HG02571 (cell line): Measurements from ENCODE around the gene RFLNA.
"Not testable (repeated sequence)": the region's sequence is repeated elsewhere in the genome, so short reads cannot be mapped to it uniquely, and the experiment has no call there.

Experiments used
- ATAC-seq: cut with Tn5 transposase; IDR thresholded peaks from one replicate; pipeline ENCODE4 v1.9.1; 2021; ENCODE audit warnings: mild to moderate bottlenecking, moderate library complexity; ENCODE audit not compliant: unreplicated experiment

RFLNA gene

DNA sequence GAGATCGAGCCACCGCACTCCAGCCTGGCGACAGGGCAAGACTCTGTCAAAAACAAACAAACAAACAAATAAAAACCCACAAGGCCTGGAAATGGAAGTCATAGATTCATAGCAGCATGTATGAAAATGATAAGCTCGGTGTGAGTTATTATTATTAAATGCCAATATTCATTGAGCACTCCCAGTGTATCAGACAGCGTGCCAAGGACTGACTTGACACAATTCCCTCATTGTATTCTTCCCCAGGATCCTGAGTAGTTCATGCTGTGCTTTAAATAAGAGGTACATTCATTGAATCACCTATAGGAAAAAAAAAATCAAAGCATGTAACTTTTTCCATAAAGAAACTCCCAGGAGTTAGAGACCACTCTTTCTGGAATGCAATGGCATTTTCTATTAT is 12.6 kb upstream of the RFLNA start:
- ATAC-seq, result no peak

DNA sequence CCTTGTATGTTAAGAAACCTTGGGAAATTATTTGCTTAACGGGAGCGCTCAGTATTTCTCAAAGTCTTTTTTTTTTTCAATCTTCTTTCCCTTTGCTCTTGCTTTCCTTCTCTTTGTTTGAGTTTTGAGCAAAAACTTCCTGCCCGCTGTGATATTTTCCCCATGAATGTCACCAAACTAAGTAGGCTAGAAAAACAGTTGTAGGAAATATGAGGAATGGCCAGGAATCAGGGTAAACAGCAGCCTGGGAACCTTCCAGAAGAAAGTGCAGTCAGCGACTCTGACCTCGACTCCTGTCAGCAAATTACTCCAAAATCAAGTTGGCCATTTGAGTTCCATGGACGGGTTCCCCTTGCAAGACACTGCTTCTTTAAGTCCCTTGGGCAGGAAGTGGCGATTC is 11.6 kb upstream of the RFLNA start:
- no peak for ATAC-seq

DNA sequence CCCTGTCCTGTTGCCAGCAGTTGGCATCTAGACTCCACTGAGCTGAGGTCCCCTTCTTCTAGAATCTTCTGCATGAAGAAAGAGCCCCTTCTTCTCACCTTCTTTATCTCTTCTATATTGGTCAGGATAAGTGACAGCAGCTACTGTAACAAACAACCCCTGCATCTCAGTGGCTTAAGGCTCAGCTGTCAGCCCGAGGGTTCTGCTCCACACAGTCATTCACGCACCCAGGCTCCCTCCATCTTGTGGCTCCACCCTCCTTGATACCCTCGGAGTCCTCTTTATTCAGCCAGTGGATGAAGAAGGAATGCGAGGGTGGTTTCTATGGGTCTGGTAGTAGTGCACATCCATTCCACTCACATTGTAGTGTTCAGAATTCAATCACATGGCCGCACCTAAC is 10.5 kb upstream of the RFLNA start:
- ATAC-seq, result no peak

DNA sequence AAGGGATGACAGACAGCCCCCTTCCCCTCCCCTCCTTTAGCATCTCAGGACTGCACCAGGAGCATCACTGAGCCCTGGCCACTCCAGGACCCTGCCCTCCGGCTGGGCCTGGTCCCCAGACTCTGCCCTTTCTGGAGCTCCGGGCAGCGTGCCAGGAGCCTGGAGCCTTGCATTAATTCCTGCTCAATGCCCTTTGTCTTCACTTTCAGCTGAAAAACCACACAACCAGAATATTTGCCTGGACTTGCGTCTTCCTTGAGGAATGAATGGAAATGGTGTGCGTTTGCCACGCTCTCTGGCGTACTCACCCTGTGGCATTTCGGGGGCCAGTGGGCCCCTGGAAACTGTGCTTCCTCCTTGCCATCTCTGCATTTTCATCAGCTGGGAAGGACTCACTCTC is 8.5 kb upstream of the RFLNA start:
- no peak for ATAC-seq

DNA sequence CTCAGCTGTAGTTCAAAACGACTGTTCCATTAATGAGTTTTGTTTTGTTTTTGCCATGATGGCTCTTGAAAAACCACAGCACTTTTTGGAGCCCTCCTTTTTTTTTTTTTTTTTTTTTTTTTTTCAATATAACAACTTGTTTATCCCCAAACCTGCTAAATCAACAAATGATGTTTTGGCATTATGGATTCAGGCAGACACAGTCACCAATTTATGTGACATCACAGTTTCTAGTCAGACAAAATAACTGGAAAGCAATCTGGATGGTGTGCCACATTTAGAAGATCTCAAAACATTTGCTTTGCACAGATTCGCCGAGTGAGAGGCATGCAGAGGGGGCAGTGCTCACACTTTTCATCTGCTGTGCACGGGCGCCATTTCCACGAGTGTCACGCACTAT is 7.9 kb upstream of the RFLNA start:
- ATAC-seq, result no peak

DNA sequence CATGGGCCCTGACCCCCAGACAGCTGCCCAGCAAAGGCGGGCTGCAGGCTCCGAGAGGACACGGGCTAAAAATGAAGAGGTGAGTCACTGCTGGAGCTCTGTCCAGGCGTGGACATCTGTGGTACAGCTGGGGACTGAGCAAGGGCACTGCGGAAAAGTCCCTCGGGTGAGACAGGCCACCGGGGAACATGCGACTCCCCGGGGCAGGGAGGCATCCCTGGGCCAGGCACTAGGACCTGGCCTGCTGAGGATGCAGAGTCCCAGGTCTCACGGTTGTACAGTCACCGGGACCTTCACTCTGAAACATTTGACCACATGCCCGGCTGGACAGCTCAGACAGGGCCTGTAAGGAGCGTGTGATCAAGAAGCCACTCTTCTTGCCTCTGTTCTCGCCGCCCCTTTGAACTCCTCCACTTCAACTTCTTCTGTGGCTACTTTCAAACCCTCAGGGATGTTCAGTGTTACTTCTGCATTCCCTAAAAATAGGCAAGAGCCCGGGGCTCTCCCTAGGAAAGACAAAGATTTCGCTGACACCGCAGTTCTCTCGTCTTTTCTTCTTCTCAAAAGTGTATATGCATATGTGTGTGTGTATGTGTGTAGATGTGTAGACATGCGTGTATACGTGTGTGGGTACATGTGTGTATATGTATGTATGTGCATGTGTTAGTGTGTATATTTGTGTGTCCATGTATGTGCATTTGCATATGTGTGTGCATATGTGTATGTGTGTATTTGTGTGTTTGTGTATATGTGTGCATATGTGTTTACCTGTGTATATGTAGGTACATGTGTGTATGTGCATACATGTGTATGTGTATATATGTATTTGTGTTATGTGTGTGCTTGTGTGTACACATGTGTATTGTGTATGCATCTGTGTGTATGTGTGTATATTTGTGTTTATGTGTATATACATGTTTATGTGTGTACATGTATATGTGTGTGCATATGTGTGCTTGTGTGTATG is 5.0 kb upstream of the RFLNA start:
- ATAC-seq, result no peak

DNA sequence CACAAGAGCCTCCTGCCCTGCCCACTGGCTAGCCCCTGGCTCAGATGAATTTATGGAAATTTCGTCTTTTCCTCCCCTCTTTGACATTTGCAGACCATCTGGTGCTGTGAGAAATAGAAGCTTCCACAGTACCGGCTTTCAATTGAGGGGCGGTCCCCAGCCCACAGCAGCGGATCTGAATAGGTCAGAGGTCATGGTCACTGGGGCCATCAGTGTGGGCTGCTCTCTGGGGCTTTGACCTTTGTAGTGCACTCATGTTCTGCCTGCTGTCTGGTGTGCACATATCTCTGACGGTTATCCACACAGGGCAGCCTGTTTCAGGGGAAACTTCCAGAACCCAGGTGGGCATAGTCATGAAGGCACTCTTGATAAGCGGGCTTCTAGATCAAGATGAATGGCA is 2.5 kb upstream of the RFLNA start:
- ATAC-seq, result no peak

DNA sequence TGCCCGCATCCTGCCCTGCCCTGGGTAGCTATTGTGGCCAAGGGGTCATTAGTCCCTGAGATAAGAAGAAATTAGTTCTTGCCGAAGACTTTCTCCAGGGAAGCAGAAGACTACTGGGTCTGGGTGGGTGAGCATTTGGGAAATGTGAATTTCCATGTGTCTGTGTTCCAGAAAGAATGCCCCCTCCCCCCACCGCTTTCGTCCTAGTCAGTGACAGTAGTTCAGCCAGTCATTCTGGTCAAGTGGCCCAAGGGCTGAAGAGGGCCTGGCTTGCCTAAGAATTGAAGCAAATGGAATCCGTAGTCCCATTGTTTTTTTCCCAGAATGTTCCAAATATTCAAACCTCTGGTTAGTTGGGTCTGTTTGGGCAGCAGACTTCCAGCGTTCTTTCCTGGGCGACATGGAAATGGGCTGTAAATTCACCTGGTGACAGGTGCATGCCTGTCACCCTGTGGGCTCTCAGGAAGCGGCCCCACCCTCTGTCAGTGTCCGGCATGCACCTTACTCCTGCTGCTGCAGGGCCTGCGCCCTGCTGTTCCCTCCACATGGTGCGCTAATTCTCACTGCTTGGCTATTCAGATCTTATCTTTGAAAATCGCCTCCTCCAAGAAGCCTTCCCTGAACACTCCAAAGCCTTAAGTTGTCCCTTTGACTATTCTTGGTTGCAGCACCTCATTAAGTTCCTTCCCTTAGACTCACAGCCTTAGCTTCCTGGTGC is 1.4 kb upstream of the RFLNA start:
- no peak for ATAC-seq

DNA sequence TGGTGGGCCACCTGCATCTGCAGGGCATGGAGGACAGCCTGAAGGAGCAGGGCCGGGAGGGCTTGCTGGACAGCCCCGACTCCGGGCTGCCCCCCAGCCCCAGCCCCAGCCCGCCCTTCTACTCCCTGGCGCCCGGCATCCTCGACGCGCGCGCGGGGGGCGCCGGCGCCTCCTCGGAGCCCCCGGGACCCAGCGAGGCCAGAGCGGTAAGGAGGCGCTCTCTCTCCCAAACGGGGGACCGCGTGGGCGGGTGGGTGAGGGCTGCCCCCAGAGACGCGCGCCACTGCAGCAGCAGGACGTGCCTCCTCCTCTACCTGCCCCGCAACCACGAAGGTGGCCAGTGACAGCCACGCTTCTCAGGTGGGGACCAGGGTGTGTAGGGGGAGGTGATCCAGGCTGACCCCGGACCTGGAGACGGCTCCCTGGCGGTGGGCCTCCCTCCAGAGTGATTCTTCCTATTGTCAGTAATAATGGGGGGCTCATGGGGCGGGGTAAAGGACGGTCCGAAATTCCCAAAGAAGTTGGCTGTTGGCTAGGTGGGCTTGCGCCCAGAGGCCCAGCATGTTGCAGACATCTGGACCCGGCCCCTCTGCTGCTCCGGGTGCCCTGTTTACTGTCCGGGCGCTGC is 652 bp downstream of the RFLNA start:
- ATAC-seq, result no peak

DNA sequence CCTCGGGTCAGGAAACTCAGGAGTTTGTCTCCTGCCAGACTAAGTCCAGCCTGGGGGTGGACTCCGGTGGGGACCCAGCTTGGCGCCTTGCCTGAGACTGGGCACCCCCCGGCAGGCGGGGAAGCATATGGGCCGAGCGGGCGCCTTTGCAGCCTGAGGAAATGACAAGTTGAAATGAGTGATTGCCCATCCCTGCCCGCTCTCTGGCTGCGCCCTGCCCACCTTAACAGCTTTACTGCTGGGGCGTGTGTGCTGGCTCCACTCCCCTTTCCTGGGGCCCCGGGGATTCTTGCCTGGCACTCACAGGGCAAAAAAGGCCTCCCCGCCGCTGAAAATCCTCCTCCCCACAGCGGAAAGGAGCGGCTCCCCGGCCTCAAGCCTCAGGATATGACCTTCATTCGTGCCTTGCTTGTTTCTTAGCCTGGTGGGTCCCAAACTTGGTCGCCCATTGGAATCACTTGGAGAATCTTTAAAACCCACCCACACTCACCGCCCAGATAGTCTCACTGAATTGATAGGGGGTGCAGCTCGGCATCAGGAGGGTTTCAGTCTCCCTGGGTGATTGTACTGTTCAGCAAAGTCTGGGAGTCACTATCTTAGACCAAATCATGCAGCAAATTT is 1.5 kb downstream of the RFLNA start:
- no peak for ATAC-seq

DNA sequence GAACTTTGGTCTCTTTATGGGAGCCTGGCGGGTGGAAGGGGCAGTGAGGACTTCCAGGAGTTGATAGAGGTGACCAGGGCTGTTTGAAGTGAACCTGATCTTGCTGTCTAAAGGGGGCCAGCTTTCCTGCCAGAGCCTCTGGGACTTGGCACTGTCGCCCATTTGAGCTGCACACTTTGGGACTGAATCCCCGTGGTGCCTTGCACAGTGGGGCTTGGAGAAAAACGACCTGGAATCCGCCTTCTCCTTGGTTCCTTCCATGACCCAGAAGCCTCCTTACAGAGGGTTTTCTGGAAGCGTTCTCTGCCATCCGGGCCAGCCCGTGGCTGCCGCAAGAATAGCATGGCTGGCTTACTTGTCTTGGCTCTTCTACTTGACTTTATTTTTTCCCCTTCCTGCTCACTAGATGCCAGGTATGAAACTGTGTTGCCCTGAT is 2.0 kb downstream of the RFLNA start:
- ATAC-seq, result no peak

DNA sequence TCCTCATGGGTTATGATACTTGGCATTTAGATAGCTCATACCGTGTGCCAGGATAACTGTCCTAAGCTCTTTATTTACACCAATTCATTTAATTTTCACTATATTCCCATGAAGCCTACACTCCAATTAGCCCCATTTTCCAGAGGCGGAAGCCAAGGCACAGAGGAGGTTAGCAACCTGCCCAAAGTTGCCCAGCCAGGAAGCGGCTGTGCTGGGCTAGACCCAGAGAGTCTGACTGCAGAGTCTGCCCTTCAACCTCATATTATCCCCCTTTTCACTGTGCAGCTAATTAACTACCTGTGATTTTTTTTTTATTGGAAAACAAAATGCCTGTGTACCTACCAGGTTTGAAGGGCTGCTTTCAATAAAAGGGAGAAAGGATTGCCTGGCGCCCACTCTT is 2.5 kb downstream of the RFLNA start:
- no peak for ATAC-seq

DNA sequence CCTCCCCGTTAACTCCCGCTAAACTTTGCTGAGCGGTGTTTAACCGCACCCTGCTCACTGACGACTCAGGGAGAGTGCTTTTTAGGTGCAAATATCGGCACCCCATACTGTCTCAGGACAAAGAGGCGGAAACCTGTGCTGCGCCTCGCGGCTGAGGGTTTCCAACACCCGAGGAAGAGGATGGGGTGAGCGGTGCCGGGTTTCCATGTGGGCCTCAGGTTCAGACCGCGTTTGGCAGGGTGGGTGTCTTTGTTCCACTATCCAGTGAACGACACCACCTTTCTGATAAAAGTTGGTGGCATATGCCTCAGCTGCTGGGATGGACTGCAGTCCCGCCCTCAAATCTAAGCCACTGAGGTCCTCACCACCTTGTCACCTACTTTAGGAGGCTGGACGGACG is 3.0 kb downstream of the RFLNA start:
- no peak for ATAC-seq

DNA sequence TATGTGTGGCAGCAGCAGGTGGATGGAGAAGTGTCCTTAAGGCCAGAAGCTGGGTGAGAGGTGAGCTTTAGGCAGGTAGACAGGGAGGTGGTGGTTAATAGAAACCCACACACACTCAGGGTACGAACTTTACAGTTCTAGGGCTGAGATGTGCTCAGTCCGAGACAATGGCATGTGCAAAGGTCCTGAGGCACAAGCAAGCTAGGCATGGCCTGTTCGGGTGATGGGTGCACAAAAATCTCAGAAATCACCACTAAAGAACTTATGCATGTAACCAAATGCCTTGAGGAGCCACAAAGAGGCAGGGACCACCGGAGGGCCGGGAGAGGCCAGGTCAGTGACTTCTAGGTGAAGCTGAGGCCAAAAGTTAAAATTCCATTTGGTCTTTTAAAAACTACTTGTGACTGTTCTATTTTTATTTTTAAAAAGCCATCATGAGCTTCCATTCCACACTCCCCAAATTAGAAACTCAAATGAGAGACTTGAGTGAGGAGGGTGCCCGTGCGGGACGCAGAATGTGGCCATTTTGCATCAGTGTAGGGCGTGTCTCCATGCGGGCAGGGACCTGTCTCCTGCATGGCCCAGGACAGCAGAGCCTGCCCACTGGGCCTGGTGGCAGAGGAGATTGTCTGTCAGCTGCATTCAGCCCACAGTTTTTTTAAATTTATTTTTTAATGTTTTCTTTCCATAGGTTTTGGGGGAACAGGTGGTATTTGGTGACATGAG is 4.0 kb downstream of the RFLNA start:
- no peak for ATAC-seq

DNA sequence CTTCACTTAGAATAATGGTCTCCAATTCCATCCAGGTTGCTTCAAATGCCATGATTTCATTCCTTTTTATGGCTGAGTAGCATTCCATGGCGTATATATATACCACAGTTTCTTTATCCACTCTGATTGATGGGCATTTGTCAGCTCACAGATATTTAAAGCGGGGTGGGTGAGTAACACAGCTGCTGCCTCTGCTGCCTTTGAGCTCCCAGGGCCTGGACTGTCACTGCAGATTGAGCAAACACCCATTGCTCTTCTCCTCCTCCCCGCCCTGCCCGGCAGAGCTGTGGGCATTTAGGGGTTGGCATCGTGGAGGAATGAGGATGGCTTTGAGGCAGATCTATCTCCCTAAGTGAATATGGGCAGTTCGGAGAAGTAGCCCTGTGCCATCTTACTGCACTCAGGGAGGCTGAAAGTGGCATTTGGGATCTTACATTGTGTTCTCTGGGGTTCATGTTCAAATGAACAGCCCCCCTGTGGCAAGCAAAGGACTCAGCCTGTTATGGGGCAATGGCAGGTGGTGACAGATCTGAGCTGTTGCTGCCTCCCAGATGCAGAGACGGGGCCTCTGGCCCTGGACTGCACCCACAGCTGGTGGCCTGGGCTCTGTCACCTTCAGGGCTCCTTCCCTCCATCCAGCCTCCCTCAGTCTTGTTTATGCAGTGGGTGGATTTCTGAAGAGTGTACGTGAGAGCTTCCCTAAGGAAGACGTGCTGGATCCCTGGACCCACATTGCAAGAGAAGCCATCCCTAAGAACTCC is 4.9 kb downstream of the RFLNA start:
- ATAC-seq, result no peak

DNA sequence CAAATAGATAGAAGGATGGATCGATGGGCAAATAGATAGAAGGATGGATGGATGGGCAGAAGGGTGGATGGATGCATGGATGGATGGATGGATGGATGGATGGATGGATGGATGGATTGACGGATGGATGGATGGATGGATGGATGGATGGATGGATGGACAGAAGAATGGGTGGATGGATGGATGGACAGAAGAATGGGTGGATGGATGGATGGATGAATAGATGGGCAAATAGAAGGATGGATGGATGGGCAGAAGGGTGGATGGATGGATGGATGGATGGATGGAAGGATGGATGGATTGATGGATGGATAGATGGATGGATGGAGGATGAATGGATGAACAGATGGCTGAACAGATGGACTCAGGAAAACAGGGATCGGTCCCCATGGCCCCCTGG is 5.8 kb downstream of the RFLNA start:
- ATAC-seq, result not testable (repeated sequence)

DNA sequence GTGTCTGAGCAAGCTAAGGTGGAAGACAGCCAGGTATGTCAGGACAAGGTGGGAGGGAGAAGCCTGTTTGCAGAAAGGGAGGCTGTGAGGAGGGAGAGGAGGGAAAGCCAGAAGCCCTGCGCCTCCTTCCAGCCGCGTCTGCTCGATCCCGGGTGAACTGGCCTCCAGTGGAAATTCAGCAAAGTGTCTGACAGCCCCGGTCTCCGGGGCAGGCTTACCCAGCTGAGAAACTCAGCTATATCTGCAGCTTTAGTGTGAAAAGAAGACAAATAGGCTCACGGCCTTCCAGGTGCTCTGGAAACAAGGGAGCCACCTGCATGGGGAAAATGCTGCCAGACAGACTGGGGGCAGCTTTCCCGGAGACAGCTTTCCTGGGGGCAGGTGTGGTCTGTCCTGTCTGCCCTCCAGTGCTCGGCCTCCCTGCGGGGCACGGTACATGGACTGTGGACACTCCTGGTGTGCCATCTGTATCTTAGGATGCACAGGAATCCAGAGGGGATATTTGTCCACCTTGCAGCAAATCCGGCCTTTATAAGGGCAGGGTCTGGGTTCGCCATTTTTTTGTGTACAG is 6.3 kb downstream of the RFLNA start:
- no peak for ATAC-seq

DNA sequence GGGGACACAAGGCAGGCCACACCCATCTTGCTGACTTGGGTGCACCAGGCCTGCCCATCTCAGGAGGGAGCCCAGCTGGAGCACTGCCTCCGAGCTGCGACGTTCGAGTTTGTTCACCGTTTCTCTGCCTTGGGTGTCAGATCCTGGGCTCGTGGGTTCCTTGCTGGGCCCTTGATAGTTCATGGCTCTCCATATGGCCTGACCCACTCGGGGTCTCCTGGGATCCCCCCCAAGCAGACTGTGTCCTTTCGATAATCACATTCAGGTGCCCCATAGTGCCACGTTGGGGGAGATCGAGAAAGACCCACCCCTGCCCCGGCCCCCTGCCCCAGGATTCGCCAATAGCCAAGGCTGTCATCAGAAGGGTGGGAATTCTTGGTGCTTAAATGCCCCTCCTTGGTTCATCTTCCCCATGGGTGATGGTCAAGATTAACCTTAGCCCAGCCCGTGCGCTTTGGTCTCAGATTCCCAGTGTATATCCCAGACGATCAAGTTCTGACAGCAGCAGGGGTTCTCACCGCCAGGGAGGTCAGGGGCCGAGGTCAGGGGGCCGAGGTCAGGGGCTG is 7.4 kb downstream of the RFLNA start:
- ATAC-seq, result no peak
